ENCODE results near the gene UCHL1.

UCHL1 gene

GRCh38 chr4:41285202-41285863 lies 28.6 kb downstream of the UCHL1 start:
- no peaks in the 10 kb centered on the region for H3K9me3 ChIP-seq (replicated peaks; ENCODE audit: insufficient read depth, low read length)
- H3K79me2 ChIP-seq (ENCODE audit: low read length), result no peaks in the 10 kb centered on the region
- H3K36me3 ChIP-seq (replicated peaks; ENCODE audit: insufficient read depth, low read length), result no peaks in the 10 kb centered on the region
- no peaks in the 10 kb centered on the region for H3K4me1 ChIP-seq (ENCODE audit: low read length)
- H4K20me1 ChIP-seq (ENCODE audit: insufficient read depth, low read length), result no peaks in the 10 kb centered on the region
- no peak for DNase-seq
- no peak overlapping the region for H2AFZ ChIP-seq (ENCODE audit: low read length)
- H3F3A ChIP-seq (ENCODE audit: insufficient read depth, low read length), result no peaks in the 10 kb centered on the region
- H3K9ac ChIP-seq (ENCODE audit: low read length), result no peak overlapping the region
- no peak overlapping the region for H3K27ac ChIP-seq (ENCODE audit: low read length)
- TF ChIP-seq EZH2phosphoT487 (IDR thresholded peaks at IDR 0.05; ENCODE audit: low read length) (no peak), CTCF (IDR thresholded peaks at IDR 0.05; ENCODE audit: low read length) (no peak), EZH2 (optimal IDR thresholded peaks at IDR 0.05; ENCODE audit: low read depth, low read length) (no peak)
- H3K9me2 ChIP-seq (replicated peaks; ENCODE audit: insufficient read depth, low read length), result no peaks in the 10 kb centered on the region
- no peak overlapping the region for H3K4me3 ChIP-seq (ENCODE audit: low read length)
- no peak overlapping the region for H3K4me2 ChIP-seq (ENCODE audit: low read depth, low read length)
- no peaks in the 10 kb centered on the region for H3K27me3 ChIP-seq (replicated peaks; ENCODE audit: insufficient read depth, low read length)

GRCh38 chr4:41285864-41286235 lies 29.1 kb downstream of the UCHL1 start:
- H3K27ac ChIP-seq (ENCODE audit: low read length), result no peak overlapping the region
- no peaks in the 10 kb centered on the region for H4K20me1 ChIP-seq (ENCODE audit: insufficient read depth, low read length)
- H3K9ac ChIP-seq (ENCODE audit: low read length), result no peak overlapping the region
- no peaks in the 10 kb centered on the region for H3K9me3 ChIP-seq (replicated peaks; ENCODE audit: insufficient read depth, low read length)
- no peaks in the 10 kb centered on the region for H3K79me2 ChIP-seq (ENCODE audit: low read length)
- no peaks in the 10 kb centered on the region for H3K36me3 ChIP-seq (replicated peaks; ENCODE audit: insufficient read depth, low read length)
- no peak overlapping the region for H3K4me2 ChIP-seq (ENCODE audit: low read depth, low read length)
- DNase-seq, result no peak
- no peaks in the 10 kb centered on the region for H3K27me3 ChIP-seq (replicated peaks; ENCODE audit: insufficient read depth, low read length)
- H3F3A ChIP-seq (ENCODE audit: insufficient read depth, low read length), result no peaks in the 10 kb centered on the region; the same call in 1 of the 2 replicates
- TF ChIP-seq EZH2 (optimal IDR thresholded peaks at IDR 0.05; ENCODE audit: low read depth, low read length), result no peak
- no peak for TF ChIP-seq EZH2phosphoT487 (IDR thresholded peaks at IDR 0.05; ENCODE audit: low read length)
- no peak for TF ChIP-seq CTCF (IDR thresholded peaks at IDR 0.05; ENCODE audit: low read length)
- H2AFZ ChIP-seq (ENCODE audit: low read length), result no peak overlapping the region
- no peaks in the 10 kb centered on the region for H3K9me2 ChIP-seq (replicated peaks; ENCODE audit: insufficient read depth, low read length)
- no peaks in the 10 kb centered on the region for H3K4me1 ChIP-seq (ENCODE audit: low read length)
- H3K4me3 ChIP-seq (ENCODE audit: low read length), result no peak overlapping the region

GRCh38 chr4:41287005-41287404 lies 30.3 kb downstream of the UCHL1 start:
- no peaks in the 10 kb centered on the region; the same call in 1 of the 2 replicates for H3F3A ChIP-seq (ENCODE audit: insufficient read depth, low read length)
- no peak overlapping the region for H3K9ac ChIP-seq (ENCODE audit: low read length)

More at GRCh38 chr4:41287005-41287404, 30.3 kb downstream of the UCHL1 start:
- Histone ChIP-seq H3K79me2 (ENCODE audit: low read length) (no peaks in the 10 kb centered on the region), H3K36me3 (replicated peaks; ENCODE audit: insufficient read depth, low read length) (no peaks in the 10 kb centered on the region), H3K27ac (ENCODE audit: low read length) (no peak overlapping the region), H3K4me2 (ENCODE audit: low read depth, low read length) (no peak overlapping the region), H3K9me3 (replicated peaks; ENCODE audit: insufficient read depth, low read length) (no peaks in the 10 kb centered on the region), H2AFZ (ENCODE audit: low read length) (no peak overlapping the region), H3K4me1 (ENCODE audit: low read length) (no peaks in the 10 kb centered on the region), H3K4me3 (ENCODE audit: low read length) (no peak overlapping the region), H4K20me1 (ENCODE audit: insufficient read depth, low read length) (no peaks in the 10 kb centered on the region), H3K27me3 (replicated peaks; ENCODE audit: insufficient read depth, low read length) (no peaks in the 10 kb centered on the region), H3K9me2 (replicated peaks; ENCODE audit: insufficient read depth, low read length) (no peaks in the 10 kb centered on the region)
- no peak for DNase-seq
- no peak for TF ChIP-seq CTCF (IDR thresholded peaks at IDR 0.05; ENCODE audit: low read length)
- TF ChIP-seq EZH2 (optimal IDR thresholded peaks at IDR 0.05; ENCODE audit: low read depth, low read length), result no peak
- TF ChIP-seq EZH2phosphoT487 (IDR thresholded peaks at IDR 0.05; ENCODE audit: low read length), result no peak
